NCI-H146 (cell line): ENCODE measurements around the gene NEUROD6.
A peak's percentile ranks its signal among the peaks of the same experiment; 100 is the strongest.

Experiments used
- DNase-seq: peaks from one replicate; lab custom pipeline; 2025; lab: John Stamatoyannopoulos, UW

The NEUROD6 gene

DNA sequence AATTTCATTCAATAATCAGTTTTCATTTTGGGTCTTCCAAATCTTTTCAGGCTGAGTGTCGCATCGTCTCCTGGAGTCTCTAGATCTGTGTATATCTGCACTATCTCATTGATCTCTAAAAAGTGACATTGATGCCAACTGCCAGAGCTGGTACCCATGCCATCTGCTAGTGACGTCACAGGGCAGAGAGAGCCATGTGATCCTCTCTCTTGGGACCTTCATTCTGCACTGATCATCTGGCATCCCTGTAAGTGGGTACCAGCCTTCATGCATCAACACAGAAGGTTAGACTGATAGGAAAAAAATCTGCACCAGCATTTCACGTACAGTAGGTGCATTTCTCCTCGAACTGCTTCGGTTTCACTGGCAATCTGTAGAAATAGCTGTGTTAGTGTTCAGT is at the start of gene NEUROD6:
Gene NEUROD6 (minus strand): TSS at position 124 of the 400 bp plus-strand sequence. CDS start 1,458 bp downstream, outside the sequence.
- DNase-seq, result no peak

DNA sequence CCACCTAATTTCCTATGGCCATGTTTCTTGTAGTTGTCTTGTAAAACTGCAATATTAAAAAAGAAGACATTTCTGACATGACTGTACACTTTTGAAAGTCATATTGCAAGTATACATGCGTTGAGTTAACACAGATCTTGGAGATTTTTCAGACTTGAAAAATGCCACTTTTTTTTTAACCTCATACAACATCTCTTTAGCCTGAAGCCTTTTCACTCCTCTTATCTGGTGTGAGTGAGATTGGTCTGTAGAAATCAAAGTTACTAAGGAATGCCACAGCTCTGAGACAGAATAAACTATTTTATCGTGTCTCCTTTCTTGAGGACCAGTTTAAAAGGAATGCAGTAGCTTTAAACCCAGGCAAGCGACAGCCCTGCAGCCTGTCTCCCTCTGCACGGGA is 43.9 kb upstream of the NEUROD6 start:
- DNase-seq, result no peak

DNA sequence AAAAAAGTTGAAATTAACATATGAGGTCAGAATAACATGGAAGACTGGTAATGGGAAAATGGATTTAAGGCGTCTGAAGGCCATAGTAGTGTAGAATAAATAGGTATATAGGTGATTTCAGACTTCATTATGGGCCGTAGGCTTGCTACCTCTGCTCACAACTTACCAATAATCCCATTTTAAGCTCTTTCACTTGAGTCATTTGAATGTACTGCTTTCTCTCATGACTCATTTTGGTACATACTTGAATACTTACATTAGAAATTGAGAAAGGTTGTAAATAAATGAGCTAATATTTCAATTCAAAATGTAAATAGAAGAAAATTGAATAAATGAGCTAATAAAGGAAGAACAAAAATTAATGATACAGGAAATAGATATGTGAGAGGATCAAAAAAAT is 42.2 kb upstream of the NEUROD6 start:
- no peak for DNase-seq

DNA sequence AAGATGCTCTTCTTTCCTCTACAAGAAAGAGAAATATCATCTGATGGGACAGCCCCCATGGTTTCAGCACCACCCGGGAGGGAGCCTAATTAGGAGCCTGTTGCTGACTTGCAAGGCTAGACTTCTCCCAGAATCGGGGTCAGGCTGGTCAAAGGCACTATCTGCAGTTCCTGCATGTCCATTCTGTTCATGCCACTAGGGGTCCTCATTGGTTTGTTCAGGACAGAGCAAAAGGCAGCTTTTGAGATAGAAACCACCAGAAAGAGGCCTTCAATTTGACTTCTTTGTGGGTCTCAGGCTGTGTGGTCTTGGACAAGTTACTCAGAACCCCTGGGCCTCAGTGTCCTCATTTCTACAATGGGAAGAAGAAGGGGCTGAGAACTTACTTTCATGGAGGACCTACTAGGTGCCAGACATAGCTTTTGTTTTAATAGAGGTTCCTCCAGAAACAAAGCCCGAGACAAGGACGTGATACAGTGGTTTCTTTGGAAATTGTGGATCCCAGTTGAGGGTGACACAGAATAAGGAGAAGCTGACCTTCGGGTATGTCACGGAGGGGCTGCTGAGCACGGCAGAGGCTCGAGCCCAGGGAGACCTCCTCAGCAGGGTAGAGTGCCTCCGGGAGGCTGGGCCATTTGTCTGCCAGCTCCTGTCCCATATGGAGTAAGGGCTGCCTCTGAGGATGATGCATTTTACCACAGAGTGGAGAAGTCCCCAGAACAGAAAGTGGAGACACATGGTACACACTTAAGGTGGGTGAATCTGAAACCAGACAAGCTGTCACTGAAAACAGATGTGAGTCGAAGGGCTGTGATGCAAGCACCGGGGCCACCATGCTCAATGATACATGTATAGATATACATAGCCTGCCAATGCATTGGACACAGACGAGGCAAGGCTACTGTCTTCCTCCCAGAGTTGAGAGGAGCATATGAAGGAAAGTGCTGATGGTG is 33.1 kb upstream of the NEUROD6 start:
- DNase-seq, result peak; percentile 22

DNA sequence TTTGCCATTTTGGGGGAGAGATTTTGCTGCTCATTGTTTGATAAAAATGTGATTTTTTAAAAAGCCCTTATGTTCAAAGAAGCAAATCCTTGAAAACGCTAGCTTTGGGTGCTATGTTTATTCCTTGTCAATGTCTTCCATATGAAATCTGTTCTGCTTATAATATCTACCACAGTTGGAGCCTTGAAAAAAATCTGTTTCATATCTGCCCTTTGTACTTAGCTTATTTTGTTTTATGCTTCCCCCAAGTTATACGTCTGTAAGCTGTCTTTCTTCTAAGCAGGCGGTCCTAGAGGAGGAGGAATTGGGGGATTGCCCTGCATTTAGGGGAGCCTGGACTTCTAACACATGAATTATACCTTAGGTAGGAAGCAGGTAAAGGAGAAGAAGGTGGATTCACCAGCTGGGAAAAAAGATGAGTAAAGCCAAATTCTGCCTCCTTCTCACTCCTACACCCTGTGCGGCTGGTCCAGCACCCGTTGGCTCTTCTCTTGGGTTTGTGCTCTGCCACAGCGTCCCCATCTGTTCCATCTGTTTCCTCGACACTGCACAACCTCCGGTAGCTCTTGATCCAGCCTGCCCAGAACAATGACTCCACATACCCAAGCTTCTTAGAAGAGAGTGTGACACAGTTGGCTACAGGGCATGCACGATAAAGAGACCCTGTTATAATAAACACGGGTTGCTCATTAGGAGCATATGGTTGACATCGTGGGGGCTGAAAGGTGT is 31.9 kb upstream of the NEUROD6 start:
- DNase-seq, result no peak

DNA sequence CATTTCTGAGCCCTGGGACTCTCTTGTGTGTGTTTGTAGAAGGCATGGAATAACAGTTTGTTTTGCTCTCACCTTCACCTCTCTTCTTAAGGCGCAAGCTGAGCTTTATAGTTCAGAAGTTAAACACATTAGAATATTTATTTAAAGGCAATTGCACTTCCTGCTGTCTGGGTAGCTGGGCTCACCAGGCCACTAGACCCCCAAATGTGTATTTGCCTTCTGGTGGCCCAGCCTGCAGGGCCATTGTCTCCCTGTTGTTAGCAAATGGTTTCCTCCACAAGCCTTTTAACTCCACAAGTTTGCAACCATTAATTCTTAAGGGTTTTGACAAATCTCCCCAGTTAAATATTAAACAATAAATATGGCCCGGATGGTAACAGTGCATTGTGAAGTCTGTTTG is 31.1 kb upstream of the NEUROD6 start:
- no peak for DNase-seq

DNA sequence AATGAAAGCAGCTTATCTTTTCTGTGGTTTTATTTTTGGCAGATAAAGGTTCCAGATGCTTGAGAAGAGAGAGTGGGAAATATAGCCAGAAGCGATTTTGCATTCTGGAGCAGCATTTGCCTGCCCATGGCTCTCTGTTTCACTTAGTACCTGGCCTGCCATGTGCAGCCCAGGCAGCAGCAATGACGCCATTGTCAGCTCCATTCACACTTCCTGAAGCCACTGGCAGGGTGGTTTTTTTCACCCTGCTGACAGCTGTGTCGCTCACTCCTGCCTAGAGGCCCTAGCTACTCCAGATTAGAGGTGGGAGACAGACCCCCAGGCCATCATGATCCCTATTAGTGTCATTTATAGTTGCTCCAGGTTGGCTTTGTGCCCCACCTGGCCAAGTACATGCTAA is 30.1 kb upstream of the NEUROD6 start:
- no peak for DNase-seq

DNA sequence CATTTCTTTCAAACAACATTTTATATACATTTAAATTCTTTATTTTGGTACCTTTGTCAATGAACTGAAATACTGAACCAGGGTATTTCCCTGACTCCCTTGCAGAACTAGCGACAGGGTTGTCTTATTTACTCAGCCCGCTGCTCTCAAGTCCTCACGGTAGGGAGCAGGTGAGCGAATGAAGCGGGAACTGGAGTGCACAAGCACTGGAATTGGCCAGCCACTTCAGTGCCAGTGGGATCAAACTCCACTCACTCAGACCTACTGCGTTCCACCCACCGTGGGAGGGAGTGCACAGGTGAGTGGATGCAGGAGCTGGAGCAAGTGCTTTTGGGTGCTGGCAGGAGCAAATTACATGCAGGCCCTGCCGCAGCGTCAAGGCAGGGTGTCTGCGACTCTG is 28.1 kb upstream of the NEUROD6 start:
- DNase-seq, result no peak

DNA sequence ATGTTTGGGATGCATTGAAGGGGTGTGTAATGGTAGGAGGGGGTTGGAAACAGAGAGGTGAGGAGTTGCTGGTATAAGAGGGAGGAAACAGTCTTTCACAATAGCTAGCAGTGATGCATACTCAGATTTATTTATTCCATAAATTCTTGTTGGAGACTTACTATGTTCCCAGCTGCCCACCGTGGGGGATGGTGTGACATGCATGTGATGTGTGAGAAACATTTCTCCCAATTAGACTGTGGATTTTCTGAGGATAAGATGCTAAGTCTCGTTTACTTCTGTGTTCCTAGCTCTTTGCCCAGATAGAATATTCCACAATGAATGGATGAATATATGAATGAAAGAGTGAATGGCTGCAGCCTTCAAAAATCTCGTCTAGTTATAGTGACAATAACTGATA is 23.0 kb upstream of the NEUROD6 start:
- DNase-seq, result no peak

DNA sequence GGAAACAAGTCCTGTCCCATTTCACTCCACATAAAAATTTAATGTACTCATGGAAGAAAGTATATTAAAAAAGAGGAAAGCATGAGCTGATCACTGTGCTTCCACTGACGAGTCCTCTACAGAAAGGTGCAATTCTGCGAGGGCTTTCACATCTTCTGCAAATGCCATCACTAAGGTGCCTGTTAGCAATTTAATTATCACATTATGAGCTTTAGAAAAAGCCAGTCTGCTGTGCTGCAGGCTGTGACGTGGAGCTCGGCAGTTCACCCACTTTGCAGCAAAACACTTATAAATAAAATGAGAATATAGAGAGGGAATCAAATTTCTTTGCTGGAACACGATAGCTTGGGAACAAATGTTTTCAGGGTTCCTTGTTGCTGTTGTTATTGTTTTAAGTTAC is 22.5 kb upstream of the NEUROD6 start:
- DNase-seq, result no peak

DNA sequence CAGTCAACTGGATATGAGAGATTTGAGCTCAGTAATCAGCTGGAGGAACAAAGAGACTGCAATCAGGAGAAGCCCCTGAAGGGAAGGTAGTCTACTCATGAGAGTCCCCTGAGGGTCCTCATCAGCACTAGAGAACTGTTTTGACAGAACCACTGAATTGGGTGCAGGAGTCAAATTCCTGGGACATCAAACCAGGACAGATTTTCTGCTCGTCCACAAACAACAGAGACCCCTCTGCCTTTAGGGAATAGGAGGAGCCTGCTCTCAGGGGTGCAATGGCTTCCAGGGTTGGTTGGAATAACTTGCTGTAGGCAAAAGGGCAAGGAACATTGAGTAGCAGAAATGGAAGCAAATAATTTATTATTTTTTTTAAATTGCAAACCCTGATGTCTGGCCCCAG is 21.9 kb upstream of the NEUROD6 start:
- no peak for DNase-seq

DNA sequence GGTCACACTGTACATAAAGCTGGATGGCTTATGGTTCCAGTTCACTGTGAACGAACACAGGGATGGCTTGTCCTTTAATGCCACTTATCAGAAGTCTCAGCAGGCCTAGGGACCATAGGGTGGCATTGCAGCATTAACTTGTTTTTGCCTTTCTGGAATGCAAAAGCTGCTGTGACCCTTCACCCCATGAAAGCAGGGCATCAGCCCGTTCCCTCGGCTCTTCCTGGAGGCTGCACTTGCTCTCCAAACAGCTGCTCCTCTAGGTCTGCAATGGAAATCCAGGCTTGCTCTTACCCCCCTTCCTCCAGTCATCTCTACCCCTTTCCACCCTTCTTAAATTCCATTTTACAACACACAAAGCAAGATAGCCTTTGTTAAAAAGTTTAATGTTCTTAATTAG is 17.9 kb upstream of the NEUROD6 start:
- DNase-seq, result no peak

DNA sequence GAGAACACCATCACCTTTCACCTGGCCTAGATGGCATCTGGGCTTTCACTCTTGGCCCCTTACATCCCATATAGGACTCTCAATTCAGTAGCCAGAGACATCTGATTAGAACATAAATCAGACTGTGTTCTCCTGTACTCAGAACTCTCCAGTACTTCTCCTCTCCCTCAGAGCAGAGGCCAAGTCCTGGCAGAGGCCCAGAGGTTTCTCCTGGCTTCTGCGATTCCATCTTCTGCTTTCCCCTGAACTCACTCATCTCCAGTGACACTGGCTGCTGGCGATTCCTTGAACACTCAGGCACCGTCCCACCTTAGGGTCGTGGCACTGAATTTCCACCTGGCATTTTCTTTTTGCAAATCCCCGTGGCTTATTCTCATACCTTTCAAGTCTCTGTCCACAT is 4.9 kb upstream of the NEUROD6 start:
- no peak for DNase-seq

DNA sequence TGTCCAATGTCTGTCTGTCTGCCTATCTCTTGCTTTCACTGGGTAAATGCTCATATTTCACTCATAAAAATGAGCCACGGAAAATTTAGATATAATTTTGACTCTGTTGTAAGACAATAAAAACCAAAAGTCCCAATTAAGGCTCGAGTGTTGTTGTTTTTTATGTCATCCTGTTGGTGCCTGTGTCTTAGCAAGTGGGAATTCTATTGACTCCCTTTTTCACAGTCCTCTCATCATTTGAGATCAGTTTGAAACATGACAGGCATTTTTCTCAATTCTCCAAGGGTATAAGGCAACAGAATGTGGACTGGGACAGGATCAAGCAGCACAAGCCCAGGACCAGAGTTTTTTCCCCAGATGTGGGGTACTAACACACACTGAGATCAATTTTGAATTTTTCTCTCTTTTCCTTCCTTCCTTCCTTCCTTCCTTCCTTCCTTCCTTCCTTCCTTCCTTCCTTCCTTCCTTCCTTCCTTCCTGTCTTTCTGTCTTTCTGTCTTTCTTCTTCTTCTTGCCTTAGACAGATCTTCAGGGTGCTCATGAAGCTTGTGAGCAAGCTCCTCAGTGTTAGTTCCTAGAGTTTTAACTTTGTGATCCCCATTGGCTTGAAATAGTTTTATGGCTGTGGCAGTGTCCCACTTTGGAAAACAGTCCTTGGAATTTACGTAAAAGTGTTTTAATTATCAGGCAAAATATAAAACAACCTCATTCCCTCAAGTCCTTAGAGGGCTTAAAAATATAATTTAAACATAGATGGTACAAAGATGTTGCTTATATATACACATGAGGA is 3.2 kb upstream of the NEUROD6 start:
- no peak for DNase-seq

DNA sequence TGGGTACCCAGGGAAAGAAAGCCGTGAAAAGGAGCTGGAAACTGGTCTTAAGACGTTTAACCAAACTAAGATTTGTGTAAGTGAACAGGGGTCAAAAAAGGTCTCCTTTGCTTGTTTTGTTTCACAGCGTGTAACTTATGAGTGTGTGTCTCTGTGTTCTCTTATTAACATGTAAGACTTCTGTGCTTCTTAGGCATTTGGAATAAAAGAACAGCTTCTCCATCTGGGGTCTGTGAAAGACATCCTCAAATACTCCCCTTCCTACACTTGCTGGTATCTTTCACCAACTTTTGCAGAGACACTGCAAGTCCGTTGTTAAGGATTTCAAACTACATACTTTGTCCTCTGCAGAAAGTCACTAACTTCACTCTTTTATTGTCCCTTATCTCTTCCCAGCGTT is 615 bp upstream of the NEUROD6 start:
- no peak for DNase-seq

DNA sequence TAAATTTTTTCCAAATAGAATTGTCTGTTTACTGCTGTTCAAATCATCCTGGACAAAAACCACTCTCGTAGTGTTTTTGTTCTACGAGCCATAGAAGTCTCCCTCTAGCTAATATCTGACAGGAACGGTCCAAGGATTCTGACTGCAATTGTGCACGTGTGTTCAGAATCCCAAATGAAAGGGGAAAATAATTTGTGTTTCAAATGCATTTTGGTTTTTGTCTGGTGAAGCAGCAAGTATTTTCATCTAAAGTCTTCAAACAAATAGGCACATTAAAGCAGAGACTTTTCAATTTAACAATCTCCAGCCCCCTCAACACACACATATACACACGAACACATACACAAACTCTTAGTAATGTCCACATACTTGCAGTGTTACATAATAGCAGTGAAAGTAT is 475 bp downstream of the NEUROD6 start:
- DNase-seq, result no peak

DNA sequence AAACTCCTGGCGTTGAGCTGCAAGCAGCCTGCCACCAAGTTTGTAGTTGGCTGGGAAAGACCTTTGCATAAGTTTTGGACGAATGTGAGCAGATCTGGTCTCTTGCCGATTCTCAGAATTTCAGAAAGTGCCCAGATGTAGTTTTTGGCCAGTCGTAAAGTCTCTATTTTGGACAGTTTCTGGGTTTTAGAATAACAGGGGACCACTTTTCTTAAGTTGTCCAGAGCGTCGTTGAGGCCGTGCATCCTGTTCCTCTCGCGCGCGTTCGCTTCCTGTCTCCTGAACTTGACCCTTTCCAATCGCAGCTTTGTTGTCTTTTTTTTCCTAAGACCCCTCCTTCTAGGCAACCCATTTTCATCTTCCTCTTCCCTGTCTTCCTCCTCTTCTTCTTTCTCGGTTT is 1.8 kb downstream of the NEUROD6 start:
- DNase-seq, result no peak

DNA sequence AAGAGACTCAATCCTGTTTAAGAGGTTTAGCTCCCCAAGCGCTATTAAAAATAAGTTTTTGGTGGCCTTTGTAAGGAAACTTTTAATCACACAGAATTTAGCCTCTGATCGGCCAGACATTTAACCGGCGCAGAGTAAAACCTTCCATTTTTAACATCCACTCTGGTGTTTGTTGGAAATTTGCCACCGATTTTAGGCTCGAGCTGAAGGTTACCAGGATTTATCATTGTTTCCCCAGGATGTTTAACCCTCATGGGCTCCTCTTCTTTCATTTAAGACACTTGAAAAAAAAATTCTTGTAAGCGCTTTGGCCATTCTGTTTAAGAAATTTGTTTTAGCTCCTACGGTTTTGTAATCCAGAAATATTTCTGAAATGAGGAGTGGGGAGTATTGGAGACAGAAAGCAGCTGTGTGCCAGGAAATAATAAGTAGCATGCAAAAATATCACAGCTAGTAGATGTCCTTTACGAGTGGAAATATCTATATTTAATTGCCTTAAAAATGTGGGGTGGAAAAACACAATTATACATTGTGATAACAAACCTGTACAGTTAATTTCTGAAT is 3.4 kb downstream of the NEUROD6 start:
- DNase-seq, result no peak

DNA sequence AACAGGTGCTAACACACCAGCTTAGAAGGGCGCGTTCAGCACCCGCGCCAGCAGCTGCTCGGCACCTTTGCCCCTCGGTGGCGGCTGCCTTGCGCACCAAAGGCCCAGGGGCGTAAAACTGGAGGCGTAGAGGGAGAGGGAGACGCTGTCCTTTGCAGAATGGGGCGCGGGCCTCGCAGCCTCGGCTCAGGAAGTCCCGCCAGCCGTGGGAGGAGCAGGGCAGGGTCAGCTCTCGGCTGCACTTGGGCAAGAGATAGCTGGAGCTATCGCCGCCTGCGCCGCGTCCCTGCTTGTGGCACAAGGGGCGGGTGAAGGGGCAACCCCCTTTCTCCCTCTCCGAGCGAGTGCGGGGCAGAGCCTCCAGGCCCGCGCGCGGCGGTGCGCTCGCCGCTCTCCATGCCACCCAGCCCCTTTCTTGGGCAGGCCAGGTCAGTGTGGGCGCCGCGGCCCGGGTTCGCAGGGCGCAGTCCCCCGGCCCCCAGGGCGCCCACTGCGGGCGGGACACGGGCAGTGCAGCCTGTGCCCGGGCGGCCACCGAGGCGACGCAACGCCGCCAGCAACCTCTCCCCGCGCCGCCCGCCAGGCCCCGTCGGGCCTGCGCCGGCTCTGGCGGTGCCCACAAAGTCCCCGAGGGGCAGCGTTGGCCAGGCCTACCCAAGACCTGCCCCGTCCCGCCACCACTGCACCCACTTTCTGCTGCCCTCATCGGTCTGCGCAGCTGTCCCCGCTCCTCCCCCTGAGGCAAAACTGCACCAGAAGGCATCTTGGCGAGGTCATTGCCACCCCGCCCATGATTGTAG is 4.1 kb downstream of the NEUROD6 start:
- DNase-seq, result no peak

DNA sequence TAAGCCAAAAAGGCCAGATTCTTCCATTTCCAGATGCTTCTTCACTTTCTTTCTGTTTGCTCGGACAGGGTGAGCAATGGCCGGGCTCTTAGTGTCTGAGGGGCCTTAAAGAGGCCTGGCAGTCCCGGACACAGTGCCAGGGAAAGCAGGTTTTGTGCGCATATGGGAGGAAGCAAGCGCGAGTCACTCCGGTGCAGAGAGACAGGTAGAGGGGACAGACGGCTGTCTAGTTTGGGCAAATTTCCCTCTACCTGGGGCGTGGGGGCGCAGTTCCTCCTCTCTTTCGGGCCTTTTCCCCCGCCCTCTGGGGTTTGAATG is 4.7 kb downstream of the NEUROD6 start:
- DNase-seq, result no peak

DNA sequence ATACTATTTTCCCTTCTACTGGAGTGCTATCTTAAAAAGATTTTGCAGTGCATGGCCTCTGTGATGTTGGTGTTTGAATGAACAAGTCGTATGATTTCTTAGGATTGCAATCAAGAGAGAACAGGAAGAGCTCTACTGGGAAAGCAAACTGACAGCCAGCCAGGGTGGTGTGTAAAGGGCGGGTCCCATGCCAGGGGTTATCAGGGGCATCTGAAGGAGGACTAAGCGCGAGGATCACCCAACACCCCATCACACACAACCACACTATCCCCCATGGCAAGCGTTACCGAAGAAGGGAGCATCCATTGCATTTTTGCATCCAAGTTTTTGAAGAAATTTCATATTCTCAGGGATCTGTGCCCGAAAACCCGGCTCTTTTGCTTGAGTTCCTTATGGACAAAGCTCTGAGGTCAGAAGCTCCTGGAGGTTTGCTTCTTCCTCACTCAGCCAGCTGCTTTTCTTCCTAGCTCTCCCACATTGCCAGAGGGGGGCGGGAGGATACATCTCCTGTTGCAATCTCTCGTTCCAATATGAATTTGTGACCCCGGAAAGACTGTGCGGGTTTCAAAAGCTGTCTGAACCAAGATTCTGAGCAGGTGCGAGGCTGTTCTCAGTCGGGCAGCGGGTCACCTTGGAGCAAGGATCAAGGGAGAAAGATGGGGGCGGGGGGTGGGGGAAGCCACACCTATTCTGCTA is 5.2 kb downstream of the NEUROD6 start:
- no peak for DNase-seq
